Stimulated activated CD8-positive, alpha-beta memory T cell treated with anti-CD3 and anti-CD28 coated beads, Interleukin-15, amount 100 ng/mL, for 1 hour (primary cell): Measurements from ENCODE around the gene MKNK2.
"Not testable (repeated sequence)": the region's sequence is repeated elsewhere in the genome, so short reads cannot be mapped to it uniquely, and the experiment has no call there.

Experiments used
- DNase-seq: peaks from one replicate; pipeline ENCODE4 v3.0.0-alpha.2; 2020; ENCODE audit warnings: low read depth

The MKNK2 gene

DNA sequence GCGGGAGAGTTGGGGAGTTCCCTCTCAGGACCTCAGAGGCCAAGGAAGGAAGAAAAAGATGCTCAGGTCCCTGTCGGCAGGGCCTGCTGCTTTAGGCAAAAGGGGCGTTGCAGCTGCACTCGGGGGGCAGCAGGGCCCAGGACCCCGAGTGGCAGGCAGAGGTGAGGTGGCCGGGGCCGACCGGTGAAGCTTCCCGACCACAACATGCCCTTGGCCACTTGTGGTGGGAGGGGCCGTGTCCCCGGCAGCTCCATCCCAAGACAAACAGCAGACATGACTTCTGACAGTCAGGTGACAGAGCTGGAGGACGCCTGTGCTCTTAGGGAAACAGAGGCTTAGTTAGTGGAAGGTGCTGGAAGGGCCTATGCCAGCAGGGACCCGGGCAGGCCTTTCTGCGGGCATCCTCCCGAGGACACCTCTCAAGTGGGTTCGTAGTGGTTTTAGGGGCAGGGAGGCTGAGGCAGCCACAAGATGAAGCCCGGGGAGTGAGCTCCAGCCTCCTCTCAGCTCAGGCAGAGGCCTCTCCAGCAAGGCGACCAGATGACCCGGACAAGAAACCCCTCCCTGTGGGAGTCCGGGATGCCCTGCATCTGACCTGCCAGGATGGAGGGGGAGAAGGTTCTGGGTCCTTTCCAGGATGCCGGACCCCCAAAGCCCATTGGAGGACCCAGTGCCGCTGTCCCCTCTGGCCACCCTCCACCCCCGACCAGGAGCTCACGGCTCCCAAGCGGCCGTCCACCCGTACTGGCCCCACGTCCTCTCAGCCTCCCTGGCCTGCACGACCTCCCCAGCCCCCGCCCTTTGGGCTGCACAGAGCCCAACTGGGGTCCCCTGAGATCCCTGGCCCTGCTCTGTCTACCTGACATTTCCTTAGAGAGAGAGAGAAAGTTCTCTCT lies 59.8 kb downstream of the MKNK2 start:
- DNase-seq: no peak

DNA sequence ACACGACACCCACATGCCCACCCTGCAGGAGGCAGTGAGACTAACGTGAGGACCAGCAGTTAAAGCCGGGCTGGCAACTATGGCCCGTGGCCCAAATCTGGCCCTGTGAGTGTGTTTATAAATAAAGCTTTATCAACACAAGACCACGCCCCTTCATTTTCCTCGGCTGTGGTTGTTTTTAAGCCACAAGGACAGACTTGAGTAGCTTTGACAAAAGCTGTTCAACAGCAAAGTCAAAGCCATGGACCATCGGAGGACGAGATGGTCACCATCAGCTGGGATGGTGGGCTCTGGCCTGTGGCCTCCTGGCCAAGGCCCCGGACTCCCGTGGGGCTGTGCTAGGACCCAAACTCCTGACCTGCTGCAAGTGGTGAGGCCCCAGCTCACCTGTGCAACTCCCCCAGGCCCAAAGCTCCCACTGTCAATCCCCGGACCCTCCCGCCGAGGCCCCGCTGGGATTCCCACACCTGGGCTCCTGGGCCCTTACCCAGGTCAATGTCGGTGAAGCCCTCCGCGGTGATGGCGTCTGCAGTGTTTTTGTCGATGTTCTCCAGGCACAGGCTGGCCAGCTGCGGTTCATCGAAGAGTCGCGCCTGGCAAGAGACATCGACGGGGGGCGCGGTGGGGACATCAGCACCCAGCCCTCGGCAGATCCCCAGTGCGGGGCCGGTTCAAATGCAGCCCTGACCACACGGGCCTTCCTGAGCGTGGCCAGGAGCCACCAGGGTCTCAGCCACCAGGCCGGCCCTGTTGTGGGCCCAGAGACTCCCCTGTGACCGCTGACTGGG lies 60.6 kb downstream of the MKNK2 start:
- DNase-seq: no peak

DNA sequence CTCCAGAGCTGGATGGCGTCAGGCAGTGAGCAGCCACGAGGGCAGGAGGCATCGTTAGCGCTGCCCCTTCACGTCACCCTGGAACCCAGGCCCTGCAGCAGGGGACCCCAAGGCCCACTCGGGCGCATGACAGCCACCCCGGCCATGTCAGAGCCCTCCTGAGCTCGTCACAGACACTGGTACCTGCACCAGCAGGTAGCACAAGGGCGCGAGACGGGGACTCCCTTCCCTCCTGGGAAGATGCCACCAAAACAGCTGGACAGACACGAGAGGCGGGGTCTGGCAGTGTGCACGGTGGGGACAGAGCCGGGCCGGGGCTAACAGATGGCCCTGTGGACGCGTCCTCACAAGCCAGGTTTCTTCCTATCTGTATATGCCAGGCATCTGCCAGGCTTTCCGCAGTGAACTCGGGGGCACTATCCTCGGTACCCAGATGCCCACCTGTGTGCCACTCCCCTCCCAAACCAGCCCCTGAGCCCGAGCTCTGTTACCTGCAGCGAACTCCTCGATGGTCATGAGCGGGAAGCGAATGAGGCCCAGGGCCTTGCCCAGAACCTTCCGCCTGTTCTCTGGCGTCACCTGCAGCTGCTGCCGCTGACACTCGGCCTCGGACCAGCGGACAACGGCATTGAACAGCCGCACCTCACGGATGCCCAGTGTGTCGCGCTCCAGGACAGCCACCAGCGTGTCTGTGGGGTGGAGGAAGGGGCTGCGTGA lies 61.4 kb downstream of the MKNK2 start:
- no peak for DNase-seq

DNA sequence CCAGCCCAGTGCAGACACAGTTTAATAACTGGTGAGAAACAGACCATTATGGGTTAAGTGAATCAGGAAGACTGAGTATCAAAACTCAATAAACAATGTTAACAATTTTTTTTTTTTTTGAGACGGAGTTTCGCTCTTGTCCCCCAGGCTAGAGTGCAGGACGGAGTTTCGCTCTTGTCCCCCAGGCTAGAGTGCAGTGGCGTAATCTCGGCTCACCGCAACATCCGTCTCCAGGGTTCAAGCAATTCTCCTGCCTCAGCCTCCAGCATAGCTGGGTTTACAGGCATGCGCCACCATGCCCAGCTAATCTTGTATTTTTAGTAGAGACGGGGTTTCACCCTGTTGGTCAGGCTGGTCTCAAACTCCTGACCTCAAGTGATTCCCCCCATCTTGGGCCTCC lies 62.6 kb downstream of the MKNK2 start:
- not testable (repeated sequence) for DNase-seq
